RKO (cell line): Measurements from ENCODE around the gene ROPN1L.
A peak's percentile ranks its signal among the peaks of the same experiment; 100 is the strongest.

Experiments
- DNase-seq: peaks from one replicate; pipeline ENCODE4 v3.0.0-alpha.2; 2016; ENCODE audit warnings: low spot score

The ROPN1L gene

GRCh38 chr5:10457682-10458574 is 16.2 kb downstream of the ROPN1L start:
- no peak for DNase-seq

GRCh38 chr5:10459080-10460055 is 17.7 kb downstream of the ROPN1L start:
- DNase-seq, result no peak

GRCh38 chr5:10460252-10460906 is 18.7 kb downstream of the ROPN1L start:
- no peak for DNase-seq

- DNase-seq, result no peak
These were observed 19.4 kb downstream of the ROPN1L start for GRCh38 chr5:10461041-10461440.

GRCh38 chr5:10461904-10462555 is 20.4 kb downstream of the ROPN1L start:
- DNase-seq, result no peak

GRCh38 chr5:10463566-10463965 is 21.9 kb downstream of the ROPN1L start:
- no peak for DNase-seq

- DNase-seq, result no peak
These were observed 22.5 kb downstream of the ROPN1L start for GRCh38 chr5:10464173-10464572.

- no peak for DNase-seq
These were observed 24.0 kb downstream of the ROPN1L start for GRCh38 chr5:10465726-10466125.

- DNase-seq, result no peak
These were observed 24.9 kb downstream of the ROPN1L start for GRCh38 chr5:10466446-10467073.

GRCh38 chr5:10467281-10468198 is 25.9 kb downstream of the ROPN1L start:
- no peak for DNase-seq

- no peak for DNase-seq
These were observed 26.6 kb downstream of the ROPN1L start for GRCh38 chr5:10468256-10468655.

- peak; percentile 22 for DNase-seq
These were observed 27.8 kb downstream of the ROPN1L start for GRCh38 chr5:10469253-10470050.

GRCh38 chr5:10470669-10471068 is 29.0 kb downstream of the ROPN1L start:
- DNase-seq, result no peak

- DNase-seq, result no peak
These were observed 30.0 kb downstream of the ROPN1L start for GRCh38 chr5:10471677-10472076.

GRCh38 chr5:10474521-10475075 is 32.9 kb downstream of the ROPN1L start:
- no peak for DNase-seq

GRCh38 chr5:10475931-10476676 is 34.4 kb downstream of the ROPN1L start:
- no peak for DNase-seq

GRCh38 chr5:10476878-10477277 is 35.2 kb downstream of the ROPN1L start:
- DNase-seq, result no peak

- no peak for DNase-seq
These were observed 36.3 kb downstream of the ROPN1L start for GRCh38 chr5:10477943-10478342.
